ENCODE measurements around the gene HOXB9.

DNA sequence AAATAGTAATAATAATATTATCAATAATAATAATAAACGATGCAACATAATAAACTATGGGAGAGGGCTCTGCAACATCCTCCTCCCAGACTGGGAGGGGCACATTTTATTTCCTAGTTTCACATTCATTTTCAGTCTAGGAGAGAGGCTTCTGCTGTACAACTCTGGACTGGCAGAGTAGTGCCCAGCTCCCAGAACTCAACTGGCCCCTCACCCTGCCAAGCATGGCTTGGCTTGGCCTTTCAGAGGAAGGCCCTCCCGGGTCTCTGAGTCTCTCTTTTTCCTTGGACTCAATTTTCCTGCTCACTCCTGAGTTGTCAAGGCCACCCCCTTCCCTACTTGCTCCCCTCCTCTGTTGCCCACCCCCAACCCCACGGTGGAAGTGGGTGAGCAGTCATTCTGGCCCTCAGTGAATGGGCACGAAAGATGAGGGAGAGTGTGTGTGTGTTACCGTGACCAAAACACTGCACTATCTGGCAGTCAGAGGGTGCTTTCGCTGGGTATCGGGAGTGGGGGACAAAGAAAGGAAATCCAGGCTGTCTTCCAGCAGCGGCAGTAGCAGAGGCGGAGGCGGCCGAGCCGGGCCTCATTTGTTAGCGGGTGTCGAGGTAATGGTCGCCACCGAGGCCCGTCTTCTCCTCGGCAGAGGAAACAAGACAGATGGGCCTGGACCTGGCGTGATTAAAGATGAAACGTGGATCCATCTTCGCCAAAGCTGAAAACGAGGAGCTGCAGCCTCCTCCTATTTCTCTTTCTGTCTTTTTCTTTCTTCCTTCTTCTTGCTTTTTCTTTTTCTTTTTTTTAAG is 50.3 kb downstream of the HOXB9 start:
- TF ChIP-seq, protein P1, sequence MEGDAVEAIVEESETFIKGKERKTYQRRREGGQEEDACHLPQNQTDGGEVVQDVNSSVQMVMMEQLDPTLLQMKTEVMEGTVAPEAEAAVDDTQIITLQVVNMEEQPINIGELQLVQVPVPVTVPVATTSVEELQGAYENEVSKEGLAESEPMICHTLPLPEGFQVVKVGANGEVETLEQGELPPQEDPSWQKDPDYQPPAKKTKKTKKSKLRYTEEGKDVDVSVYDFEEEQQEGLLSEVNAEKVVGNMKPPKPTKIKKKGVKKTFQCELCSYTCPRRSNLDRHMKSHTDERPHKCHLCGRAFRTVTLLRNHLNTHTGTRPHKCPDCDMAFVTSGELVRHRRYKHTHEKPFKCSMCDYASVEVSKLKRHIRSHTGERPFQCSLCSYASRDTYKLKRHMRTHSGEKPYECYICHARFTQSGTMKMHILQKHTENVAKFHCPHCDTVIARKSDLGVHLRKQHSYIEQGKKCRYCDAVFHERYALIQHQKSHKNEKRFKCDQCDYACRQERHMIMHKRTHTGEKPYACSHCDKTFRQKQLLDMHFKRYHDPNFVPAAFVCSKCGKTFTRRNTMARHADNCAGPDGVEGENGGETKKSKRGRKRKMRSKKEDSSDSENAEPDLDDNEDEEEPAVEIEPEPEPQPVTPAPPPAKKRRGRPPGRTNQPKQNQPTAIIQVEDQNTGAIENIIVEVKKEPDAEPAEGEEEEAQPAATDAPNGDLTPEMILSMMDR (IDR thresholded peaks at IDR 0.05 in 4 of 5, conservative IDR thresholded peaks at IDR 0.05 in 1 of 5): no peak
- no peak for TF ChIP-seq POLR2A (IDR thresholded peaks at IDR 0.05)

All from gastrocnemius medialis (tissue), 4 donors.